Testis (tissue), 2 donors: ENCODE measurements around the gene ZNF143.

ENCODE experiments used
- CTCF ChIP-seq, 3 experiments: fragments of 450-650 bp in 2 of 3; fragments of 200-600 bp in 1 of 3; sonication (generic) in 1 of 3; IDR thresholded peaks; one replicate each; pipeline ENCODE4 v1.5.1; 2016 to 2019; ENCODE audit warnings: antibody characterized with exemption in 3 of 3, mild to moderate bottlenecking in 2 of 3, moderate library complexity in 1 of 3
- POLR2A ChIP-seq: fragments of 450-650 bp; IDR thresholded peaks from one replicate; pipeline ENCODE4 v1.6.1; 2017; ENCODE audit warnings: antibody characterized with exemption, mild to moderate bottlenecking, moderate library complexity

- peak; percentile 31 to 70 (median 45) for TF ChIP-seq CTCF (IDR thresholded peaks at IDR 0.05)
- TF ChIP-seq POLR2A, result no peak
Observed at GRCh38 chr11:9535189-9535781, 74.5 kb downstream of the ZNF143 start.
